Liver (tissue), 3 donors: ENCODE results near the gene CD79A.

Experiments used
- ATF3 ChIP-seq: IDR thresholded peaks from 2 replicates; pipeline ENCODE4 v1.6.1; 2016; ENCODE audit warnings: antibody characterized with exemption
- CTCF ChIP-seq: fragments of 150-350 bp; IDR thresholded peaks from 2 replicates; pipeline ENCODE4 v1.5.1; 2017; ENCODE audit warnings: improper control_type of control experiment, low read depth, low read length; ENCODE audit not compliant: missing input control
- EGR1 ChIP-seq, 2 donors: IDR thresholded peaks; 2 replicates each; pipeline ENCODE4 v1.6.1; 2016 to 2018; ENCODE audit warnings: antibody characterized with exemption in 2 of 2, low read depth in 2 of 2
- JUND ChIP-seq, 2 donors: IDR thresholded peaks; 2 replicates each; pipeline ENCODE4 v1.6.1; 2016; ENCODE audit warnings: antibody characterized with exemption in 2 of 2
- NR2F2 ChIP-seq: IDR thresholded peaks from 2 replicates; pipeline ENCODE4 v1.6.1; 2016; ENCODE audit warnings: antibody characterized with exemption
- RAD21 ChIP-seq, 2 donors: IDR thresholded peaks; 2 replicates each; pipeline ENCODE4 v1.6.1; 2016; ENCODE audit warnings: antibody characterized with exemption in 2 of 2, mild to moderate bottlenecking in 2 of 2
- REST ChIP-seq: IDR thresholded peaks from 2 replicates; pipeline ENCODE4 v1.6.1; 2016; ENCODE audit warnings: antibody characterized with exemption, mild to moderate bottlenecking
- TAF1 ChIP-seq: conservative IDR thresholded peaks from 2 replicates; pipeline ENCODE4 v1.6.1; 2016; ENCODE audit warnings: antibody characterized with exemption, mild to moderate bottlenecking
- donor health status: healthy.
- donor health status: healthy.

GRCh38 chr19:41915021-41915775, 38.1 kb downstream of the CD79A start:
- TF ChIP-seq EGR1 (IDR thresholded peaks at IDR 0.05; ENCODE audit: low read depth in 2 of 2), result no peak
- no peak for TF ChIP-seq CTCF
- TF ChIP-seq ATF3, result no peak
- TF ChIP-seq RAD21 (IDR thresholded peaks at IDR 0.05), result no peak
- TF ChIP-seq NR2F2, result no peak
- no peak for TF ChIP-seq REST
- TF ChIP-seq TAF1, result no peak
- no peak for TF ChIP-seq JUND (IDR thresholded peaks at IDR 0.05)
